GM10266 (cell line): ENCODE results near the gene KIF17.

ENCODE experiments used
- DNase-seq: peaks from one replicate; pipeline ENCODE4 v3.0.0; 2012; ENCODE audit errors: extremely low spot score
- CTCF ChIP-seq: IDR thresholded peaks from 2 replicates; pipeline ENCODE4 v1.5.1; 2012; ENCODE audit warnings: mild to moderate bottlenecking, low read depth; ENCODE audit not compliant: control insufficient read depth, insufficient read depth; ENCODE audit errors: missing control alignments

The KIF17 gene

GRCh38 chr1:20624709-20625108 is 93.1 kb downstream of the KIF17 start:
- no peak for DNase-seq
- no peak for TF ChIP-seq CTCF

GRCh38 chr1:20621012-20621411 is 96.8 kb downstream of the KIF17 start:
- DNase-seq = no peak
- TF ChIP-seq CTCF = no peak

- no peak for DNase-seq
- TF ChIP-seq CTCF = no peak
These were observed 97.8 kb downstream of the KIF17 start for GRCh38 chr1:20619999-20620398.

- no peak for DNase-seq
- no peak for TF ChIP-seq CTCF
These were observed 99.3 kb downstream of the KIF17 start for GRCh38 chr1:20618550-20618949.

GRCh38 chr1:20616847-20617487 is 100.8 kb downstream of the KIF17 start:
- DNase-seq = no peak
- TF ChIP-seq CTCF = no peak

- DNase-seq = peak; percentile 62
- no peak for TF ChIP-seq CTCF
These were observed 101.6 kb downstream of the KIF17 start for GRCh38 chr1:20615946-20616846.

GRCh38 chr1:20614131-20614579 is 103.7 kb downstream of the KIF17 start:
- TF ChIP-seq CTCF = no peak
- no peak for DNase-seq
